ENCODE data around the gene CHST8. TPM values are rescaled to one million over a fixed set of nuclear protein-coding genes. Genes with fewer than 3 reads are reported as not detected.

The CHST8 gene
- 0.52 and 0.96 TPM in 2 replicates for total RNA-seq
- long read RNA-seq: 0 reads

GRCh38 chr19:33621811-33622504 is at the start of gene CHST8:
TSS of gene CHST8 (plus strand) at chr19:33621953. CDS start at chr19:33689262, 67,309 bp downstream.
- TF ChIP-seq CTCF (conservative IDR thresholded peaks at IDR 0.05): no peak
- Mint-ChIP-seq H3K27ac (ENCODE audit: unreplicated experiment) (no peak within 1 kb of the TSS), H3K9me3 (no peaks in the 10 kb centered on the region), H3K36me3 (ENCODE audit: low read depth) (no peaks in the 10 kb centered on the region), H3K27me3 (ENCODE audit: low read depth) (peaks cover 90% of the 10 kb centered on the region), H3K4me1 (peaks cover 7% of the 10 kb centered on the region), H3K4me3 (peak within 1 kb of the TSS; percentile 51)
- DNase-seq (ENCODE audit: low read depth, low spot score): peak; percentile 61

GRCh38 chr19:33572929-33573328 is 48.8 kb upstream of the CHST8 start:
- H3K9me3 Mint-ChIP-seq: peaks cover 9% of the 10 kb centered on the region
- DNase-seq (ENCODE audit: low read depth, low spot score): no peak
- no peak overlapping the region for H3K4me3 Mint-ChIP-seq
- peaks cover 5% of the 10 kb centered on the region for H3K36me3 Mint-ChIP-seq (ENCODE audit: low read depth)
- H3K27me3 Mint-ChIP-seq (ENCODE audit: low read depth): peaks cover 14% of the 10 kb centered on the region
- TF ChIP-seq CTCF (conservative IDR thresholded peaks at IDR 0.05): no peak
- peaks cover 20% of the 10 kb centered on the region for H3K4me1 Mint-ChIP-seq
- no peak overlapping the region for H3K27ac Mint-ChIP-seq (ENCODE audit: unreplicated experiment)

- H3K36me3 Mint-ChIP-seq (ENCODE audit: low read depth): peaks cover 5% of the 10 kb centered on the region
- TF ChIP-seq CTCF (conservative IDR thresholded peaks at IDR 0.05): no peak
- peaks cover 14% of the 10 kb centered on the region for H3K27me3 Mint-ChIP-seq (ENCODE audit: low read depth)
- peaks cover 9% of the 10 kb centered on the region for H3K9me3 Mint-ChIP-seq
- no peak overlapping the region for H3K4me3 Mint-ChIP-seq
- peaks cover 10% of the 10 kb centered on the region for H3K4me1 Mint-ChIP-seq
- H3K27ac Mint-ChIP-seq (ENCODE audit: unreplicated experiment): no peak overlapping the region
- DNase-seq (ENCODE audit: low read depth, low spot score): no peak
Observed at GRCh38 chr19:33574824-33575223, 46.9 kb upstream of the CHST8 start.

DNA sequence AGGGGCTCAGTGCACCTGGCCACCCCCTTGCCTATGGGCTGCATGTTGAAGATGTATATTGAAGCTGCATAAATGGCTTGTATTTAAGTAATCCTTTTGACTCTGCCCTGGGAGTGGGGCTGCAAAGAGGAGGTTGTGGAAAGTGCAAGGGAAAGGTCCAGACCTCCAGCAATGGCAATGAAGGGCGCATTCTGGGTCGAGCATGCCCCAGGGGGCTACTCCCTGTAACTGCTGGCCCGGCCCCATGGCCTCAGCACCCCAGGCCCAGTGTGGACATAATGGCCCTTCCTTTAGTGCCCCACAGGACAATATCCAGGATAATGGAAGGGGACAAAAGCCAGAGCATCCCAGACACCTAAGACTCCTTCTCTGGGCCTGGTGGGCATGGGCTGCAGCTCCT is 43.1 kb upstream of the CHST8 start:
- peaks cover 10% of the 10 kb centered on the region for H3K4me1 Mint-ChIP-seq
- no peak overlapping the region for H3K27ac Mint-ChIP-seq (ENCODE audit: unreplicated experiment)
- no peak overlapping the region for H3K4me3 Mint-ChIP-seq
- H3K9me3 Mint-ChIP-seq: peaks cover 5% of the 10 kb centered on the region
- TF ChIP-seq CTCF (conservative IDR thresholded peaks at IDR 0.05): no peak
- DNase-seq (ENCODE audit: low read depth, low spot score): no peak
- H3K36me3 Mint-ChIP-seq (ENCODE audit: low read depth): peaks cover 5% of the 10 kb centered on the region
- no peaks in the 10 kb centered on the region for H3K27me3 Mint-ChIP-seq (ENCODE audit: low read depth)

GRCh38 chr19:33580026-33580644 is 41.6 kb upstream of the CHST8 start:
- H3K4me1 Mint-ChIP-seq: peaks cover 10% of the 10 kb centered on the region
- TF ChIP-seq CTCF (conservative IDR thresholded peaks at IDR 0.05): no peak
- no peak for DNase-seq (ENCODE audit: low read depth, low spot score)
- no peaks in the 10 kb centered on the region for H3K36me3 Mint-ChIP-seq (ENCODE audit: low read depth)
- no peaks in the 10 kb centered on the region for H3K9me3 Mint-ChIP-seq
- no peak overlapping the region for H3K27ac Mint-ChIP-seq (ENCODE audit: unreplicated experiment)
- no peak overlapping the region for H3K4me3 Mint-ChIP-seq
- H3K27me3 Mint-ChIP-seq (ENCODE audit: low read depth): no peaks in the 10 kb centered on the region

Measured in neural crest cell (in vitro differentiated cells).